Measurements from ENCODE around the gene NUCB2. TPM values are rescaled to one million over a fixed set of nuclear protein-coding genes. Genes with fewer than 3 reads are reported as not detected.

NUCB2 gene
- total RNA-seq, 2 donors from 2014 or later, result 48.9 to 93.8 TPM

- DNase-seq (ENCODE audit: low spot score), result no peak
- H3K4me1 ChIP-seq (ENCODE audit: control insufficient read depth in 1 of 2, low read depth in 2 of 2), result no peaks in the 10 kb centered on the region
- no peaks in the 10 kb centered on the region for H3K9me3 ChIP-seq
- TF ChIP-seq, protein P1, sequence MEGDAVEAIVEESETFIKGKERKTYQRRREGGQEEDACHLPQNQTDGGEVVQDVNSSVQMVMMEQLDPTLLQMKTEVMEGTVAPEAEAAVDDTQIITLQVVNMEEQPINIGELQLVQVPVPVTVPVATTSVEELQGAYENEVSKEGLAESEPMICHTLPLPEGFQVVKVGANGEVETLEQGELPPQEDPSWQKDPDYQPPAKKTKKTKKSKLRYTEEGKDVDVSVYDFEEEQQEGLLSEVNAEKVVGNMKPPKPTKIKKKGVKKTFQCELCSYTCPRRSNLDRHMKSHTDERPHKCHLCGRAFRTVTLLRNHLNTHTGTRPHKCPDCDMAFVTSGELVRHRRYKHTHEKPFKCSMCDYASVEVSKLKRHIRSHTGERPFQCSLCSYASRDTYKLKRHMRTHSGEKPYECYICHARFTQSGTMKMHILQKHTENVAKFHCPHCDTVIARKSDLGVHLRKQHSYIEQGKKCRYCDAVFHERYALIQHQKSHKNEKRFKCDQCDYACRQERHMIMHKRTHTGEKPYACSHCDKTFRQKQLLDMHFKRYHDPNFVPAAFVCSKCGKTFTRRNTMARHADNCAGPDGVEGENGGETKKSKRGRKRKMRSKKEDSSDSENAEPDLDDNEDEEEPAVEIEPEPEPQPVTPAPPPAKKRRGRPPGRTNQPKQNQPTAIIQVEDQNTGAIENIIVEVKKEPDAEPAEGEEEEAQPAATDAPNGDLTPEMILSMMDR (IDR thresholded peaks at IDR 0.05), result no peak
- H3K27me3 ChIP-seq (replicated peaks; ENCODE audit: insufficient read depth), result no peaks in the 10 kb centered on the region
- no peak overlapping the region for H3K4me3 ChIP-seq
- ATAC-seq (ENCODE audit: insufficient number of reproducible peaks, low FRiP score, low read depth), result no peak
- no peaks in the 10 kb centered on the region for H3K36me3 ChIP-seq
- no peak overlapping the region for H3K27ac ChIP-seq
Measured at GRCh38 chr11:17252704-17253103, 23.8 kb upstream of the NUCB2 start.

- TF ChIP-seq, protein P1 (IDR thresholded peaks at IDR 0.05), result no peak
- no peaks in the 10 kb centered on the region for H3K27me3 ChIP-seq (replicated peaks; ENCODE audit: insufficient read depth)
- H3K36me3 ChIP-seq, result no peaks in the 10 kb centered on the region
- no peaks in the 10 kb centered on the region for H3K4me1 ChIP-seq (ENCODE audit: control insufficient read depth in 1 of 2, low read depth in 2 of 2)
- no peak for ATAC-seq (ENCODE audit: insufficient number of reproducible peaks, low FRiP score, low read depth)
- DNase-seq (ENCODE audit: low spot score), result no peak
- no peaks in the 10 kb centered on the region for H3K9me3 ChIP-seq
- no peak overlapping the region for H3K27ac ChIP-seq
- no peak overlapping the region for H3K4me3 ChIP-seq
Measured at GRCh38 chr11:17256512-17256911, 20.0 kb upstream of the NUCB2 start.

DNA sequence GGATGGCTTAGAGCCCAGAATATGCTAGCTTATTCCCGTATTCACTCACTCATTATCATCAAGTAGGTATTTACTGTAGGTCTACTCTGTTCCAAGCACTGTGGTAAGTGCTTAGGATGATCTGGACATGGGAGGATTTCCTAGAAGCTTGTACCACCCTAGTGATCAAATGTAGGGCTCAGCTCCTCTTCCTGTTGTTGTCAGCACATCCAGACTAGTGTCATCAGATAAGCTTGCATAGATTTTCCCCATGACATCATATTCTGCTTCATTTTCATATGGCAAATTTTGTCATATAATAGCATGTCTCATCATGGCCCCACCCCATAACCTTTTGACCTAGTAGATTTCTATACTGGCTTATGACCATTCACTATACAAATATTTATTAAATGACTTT, 19.3 kb upstream of the NUCB2 start:
- Histone ChIP-seq H3K27me3 (replicated peaks; ENCODE audit: insufficient read depth) (no peaks in the 10 kb centered on the region), H3K27ac (no peak overlapping the region), H3K4me3 (no peak overlapping the region), H3K4me1 (ENCODE audit: control insufficient read depth in 1 of 2, low read depth in 2 of 2) (no peaks in the 10 kb centered on the region), H3K36me3 (no peaks in the 10 kb centered on the region), H3K9me3 (no peaks in the 10 kb centered on the region)
- TF ChIP-seq, protein P1 (IDR thresholded peaks at IDR 0.05), result no peak
- DNase-seq (ENCODE audit: low spot score) (no peak), ATAC-seq (ENCODE audit: insufficient number of reproducible peaks, low FRiP score, low read depth) (no peak)

DNA sequence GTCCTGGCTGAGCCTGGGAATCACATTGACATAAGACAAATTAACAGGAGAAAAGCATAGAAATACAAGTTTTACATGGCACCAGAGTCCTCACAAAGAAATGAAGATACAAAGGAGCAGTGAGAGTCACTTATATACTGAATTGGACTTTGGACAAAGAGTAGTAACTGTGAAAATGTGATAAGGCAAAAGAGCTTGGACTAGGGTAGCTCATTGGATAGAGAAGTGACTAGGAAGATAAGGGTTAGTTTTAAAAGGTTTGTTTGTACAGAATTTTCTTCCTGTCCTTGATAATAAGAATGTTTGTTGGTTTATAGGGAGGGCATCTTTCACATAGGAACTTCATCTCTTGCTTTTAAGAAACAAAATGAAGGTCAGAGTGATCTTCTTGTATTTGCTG, 17.9 kb upstream of the NUCB2 start:
- Histone ChIP-seq H3K27me3 (replicated peaks; ENCODE audit: insufficient read depth) (no peaks in the 10 kb centered on the region), H3K4me3 (no peak overlapping the region), H3K4me1 (ENCODE audit: control insufficient read depth in 1 of 2, low read depth in 2 of 2) (no peaks in the 10 kb centered on the region), H3K27ac (no peak overlapping the region), H3K9me3 (no peaks in the 10 kb centered on the region), H3K36me3 (no peaks in the 10 kb centered on the region)
- DNase-seq (ENCODE audit: low spot score) (no peak), ATAC-seq (ENCODE audit: insufficient number of reproducible peaks, low FRiP score, low read depth) (no peak)
- TF ChIP-seq, protein P1 (IDR thresholded peaks at IDR 0.05), result no peak

GRCh38 chr11:17259519-17259918, 17.0 kb upstream of the NUCB2 start:
- TF ChIP-seq, protein P1 (IDR thresholded peaks at IDR 0.05), result no peak
- Histone ChIP-seq H3K27me3 (replicated peaks; ENCODE audit: insufficient read depth) (no peaks in the 10 kb centered on the region), H3K27ac (no peak overlapping the region), H3K9me3 (no peaks in the 10 kb centered on the region), H3K36me3 (no peaks in the 10 kb centered on the region), H3K4me3 (no peak overlapping the region), H3K4me1 (ENCODE audit: control insufficient read depth in 1 of 2, low read depth in 2 of 2) (no peaks in the 10 kb centered on the region)
- ATAC-seq (ENCODE audit: insufficient number of reproducible peaks, low FRiP score, low read depth) (no peak), DNase-seq (ENCODE audit: low spot score) (no peak)
